Muscle of arm (tissue), 12 donors: ENCODE data around the gene SCN10A. TPM values are rescaled to one million over a fixed set of nuclear protein-coding genes. Genes with fewer than 3 reads are reported as not detected.

Experiments
- DNase-seq: peaks from one replicate; pipeline ENCODE4 v3.0.0-alpha.2; 2013
- polyA plus RNA-seq, 12 donors: library from polyadenylated mRNA; unstranded; fragments of 120-200 nt; gene quantifications; one replicate each; pipeline ENCODE4 v1.2.1, GENCODE V29; 2013; ENCODE audit not compliant: insufficient read length in 12 of 12

Gene SCN10A
- polyA plus RNA-seq, 12 donors, result not detected

GRCh38 chr3:38652934-38653333 is 163.1 kb downstream of the SCN10A start:
- no peak for DNase-seq

- peak; percentile 66 for DNase-seq
These were observed 164.7 kb downstream of the SCN10A start for GRCh38 chr3:38651153-38651789.

GRCh38 chr3:38650248-38650951 is 165.6 kb downstream of the SCN10A start:
- DNase-seq, result no peak

- no peak for DNase-seq
These were observed 166.3 kb downstream of the SCN10A start, which contains the start of gene SCN5A for GRCh38 chr3:38649500-38650247. Gene SCN5A (minus strand): TSS chr3:38649687. CDS start chr3:38633307, 16,380 bp downstream.

- DNase-seq, result no peak
These were observed 167.1 kb downstream of the SCN10A start for GRCh38 chr3:38648659-38649499.

GRCh38 chr3:38648024-38648658 is 167.9 kb downstream of the SCN10A start:
- DNase-seq, result no peak

GRCh38 chr3:38647217-38647970 is 168.6 kb downstream of the SCN10A start:
- DNase-seq, result no peak

Other genes with a start within 250 kb of the SCN10A start
- gene SCN5A, start 166.5 kb downstream of the SCN10A start, polyA plus RNA-seq, result 1 to 10 TPM in 11 of 12 donors, not detected in 1; 2.0 to 9.3 (median 6.7) TPM
- 1 to 10 TPM in 11 of 12 donors, not detected in 1; 1.4 to 7.3 (median 3.4) TPM for gene SCN11A, start 235.7 kb upstream of the SCN10A start, polyA plus RNA-seq
- gene WDR48, start 235.8 kb upstream of the SCN10A start, polyA plus RNA-seq, result 10 to 100 TPM in 11 of 12 donors, not detected in 1; 23.2 to 59.7 (median 47.2) TPM